NB4 (cell line): ENCODE data around the gene PRR27.

Experiments used
- DNase-seq: peaks from one replicate; pipeline ENCODE4 v3.0.0; 2010; ENCODE audit warnings: low read depth
- H3K4me3 ChIP-seq: one replicate; pipeline ENCODE4 v1.5.1; 2011; ENCODE audit warnings: mild to moderate bottlenecking, low read depth, low read length, moderate library complexity
- CTCF ChIP-seq: IDR thresholded peaks from one replicate; pipeline ENCODE4 v1.5.1; 2012; ENCODE audit warnings: low read depth, low read length
- MAX ChIP-seq: IDR thresholded peaks from 2 replicates; pipeline ENCODE4 v1.6.1; 2011; ENCODE audit warnings: low read depth, low read length
- MYC ChIP-seq: IDR thresholded peaks from 2 replicates; pipeline ENCODE4 v1.6.1; 2011; ENCODE audit warnings: low read depth, low read length
- POLR2A ChIP-seq: IDR thresholded peaks from 2 replicates; pipeline ENCODE4 v1.6.1; 2011; ENCODE audit warnings: mild to moderate bottlenecking; ENCODE audit not compliant: insufficient read length; ENCODE audit errors: extremely low read depth

The PRR27 gene

GRCh38 chr4:70138751-70139150, 15.3 kb upstream of the PRR27 start:
- TF ChIP-seq MYC (no peak), POLR2A (no peak), MAX (no peak), CTCF (no peak)
- H3K4me3 ChIP-seq = no peak overlapping the region
- no peak for DNase-seq

- no peak for TF ChIP-seq MYC
- no peak for TF ChIP-seq POLR2A
- no peak for TF ChIP-seq MAX
- TF ChIP-seq CTCF = no peak
- H3K4me3 ChIP-seq = no peak overlapping the region
- no peak for DNase-seq
Measured at GRCh38 chr4:70151271-70151670, 2.8 kb upstream of the PRR27 start.

- no peak overlapping the region for H3K4me3 ChIP-seq
- no peak for TF ChIP-seq CTCF
- no peak for TF ChIP-seq MAX
- no peak for TF ChIP-seq MYC
- no peak for TF ChIP-seq POLR2A
- no peak for DNase-seq
Measured at GRCh38 chr4:70152088-70152487, 1.9 kb upstream of the PRR27 start.

GRCh38 chr4:70158576-70158975, 4.5 kb downstream of the PRR27 start:
- no peak for DNase-seq
- H3K4me3 ChIP-seq = no peak overlapping the region
- no peak for TF ChIP-seq POLR2A
- no peak for TF ChIP-seq CTCF
- no peak for TF ChIP-seq MYC
- TF ChIP-seq MAX = no peak

- no peak overlapping the region for H3K4me3 ChIP-seq
- TF ChIP-seq CTCF = no peak
- TF ChIP-seq POLR2A = no peak
- TF ChIP-seq MAX = no peak
- TF ChIP-seq MYC = no peak
- no peak for DNase-seq
Measured at GRCh38 chr4:70177090-70177489, 23.1 kb downstream of the PRR27 start.

- DNase-seq = no peak
- no peak overlapping the region for H3K4me3 ChIP-seq
- TF ChIP-seq MAX (no peak), MYC (no peak)
Measured at GRCh38 chr4:70178075-70178660, 24.1 kb downstream of the PRR27 start.
